Immature natural killer cell (primary cell): ENCODE measurements around the gene GRID1. TPM values are rescaled to one million over a fixed set of nuclear protein-coding genes. Genes with fewer than 3 reads are reported as not detected.

Experiments
- DNase-seq, 3 donors: peaks; one replicate each; pipeline ENCODE4 v3.0.0; 2022; ENCODE audit warnings: mixed read lengths in 1 of 3
- H3K27ac Mint-ChIP-seq, 6 donors: one replicate each; pipeline ENCODE4 v1.8.0; 2020; ENCODE audit warnings: mixed read lengths in 6 of 6, mild to moderate bottlenecking in 5 of 6, inconsistent platforms in 4 of 6, moderate library complexity in 3 of 6
- H3K27me3 Mint-ChIP-seq, 3 donors: one replicate each; pipeline ENCODE4 v1.8.0; 2020 to 2021; ENCODE audit warnings: low read depth in 3 of 3, mild to moderate bottlenecking in 3 of 3, mixed read lengths in 3 of 3, moderate library complexity in 3 of 3, inconsistent platforms in 1 of 3
- H3K36me3 Mint-ChIP-seq, 3 donors: one replicate each; pipeline ENCODE4 v1.8.0; 2020; ENCODE audit warnings: mixed read lengths in 3 of 3, inconsistent platforms in 2 of 3, mild to moderate bottlenecking in 2 of 3
- H3K4me1 Mint-ChIP-seq, 2 donors: one replicate each; pipeline ENCODE4 v1.8.0; 2020; ENCODE audit warnings: inconsistent platforms in 2 of 2, mild to moderate bottlenecking in 2 of 2, mixed read lengths in 2 of 2, moderate library complexity in 1 of 2
- H3K4me3 Mint-ChIP-seq, 5 donors: one replicate each; pipeline ENCODE4 v1.8.0; 2020; ENCODE audit warnings: mild to moderate bottlenecking in 5 of 5, mixed read lengths in 5 of 5, inconsistent platforms in 3 of 5, moderate library complexity in 3 of 5
- H3K9me3 Mint-ChIP-seq, 6 donors: one replicate each; pipeline ENCODE4 v1.8.0; 2020; ENCODE audit warnings: mild to moderate bottlenecking in 6 of 6, mixed read lengths in 6 of 6, inconsistent platforms in 4 of 6, moderate library complexity in 3 of 6
- polyA plus RNA-seq, 3 donors: library from polyadenylated mRNA; unstranded; fragments of 300-500 nt; fragmentation: Illumina TruSeq; gene quantifications; one replicate each; pipeline ENCODE4 v1.2.3, GENCODE V29; 2021

GRID1 gene
- polyA plus RNA-seq, 3 donors from 2014 or later: not detected

DNA sequence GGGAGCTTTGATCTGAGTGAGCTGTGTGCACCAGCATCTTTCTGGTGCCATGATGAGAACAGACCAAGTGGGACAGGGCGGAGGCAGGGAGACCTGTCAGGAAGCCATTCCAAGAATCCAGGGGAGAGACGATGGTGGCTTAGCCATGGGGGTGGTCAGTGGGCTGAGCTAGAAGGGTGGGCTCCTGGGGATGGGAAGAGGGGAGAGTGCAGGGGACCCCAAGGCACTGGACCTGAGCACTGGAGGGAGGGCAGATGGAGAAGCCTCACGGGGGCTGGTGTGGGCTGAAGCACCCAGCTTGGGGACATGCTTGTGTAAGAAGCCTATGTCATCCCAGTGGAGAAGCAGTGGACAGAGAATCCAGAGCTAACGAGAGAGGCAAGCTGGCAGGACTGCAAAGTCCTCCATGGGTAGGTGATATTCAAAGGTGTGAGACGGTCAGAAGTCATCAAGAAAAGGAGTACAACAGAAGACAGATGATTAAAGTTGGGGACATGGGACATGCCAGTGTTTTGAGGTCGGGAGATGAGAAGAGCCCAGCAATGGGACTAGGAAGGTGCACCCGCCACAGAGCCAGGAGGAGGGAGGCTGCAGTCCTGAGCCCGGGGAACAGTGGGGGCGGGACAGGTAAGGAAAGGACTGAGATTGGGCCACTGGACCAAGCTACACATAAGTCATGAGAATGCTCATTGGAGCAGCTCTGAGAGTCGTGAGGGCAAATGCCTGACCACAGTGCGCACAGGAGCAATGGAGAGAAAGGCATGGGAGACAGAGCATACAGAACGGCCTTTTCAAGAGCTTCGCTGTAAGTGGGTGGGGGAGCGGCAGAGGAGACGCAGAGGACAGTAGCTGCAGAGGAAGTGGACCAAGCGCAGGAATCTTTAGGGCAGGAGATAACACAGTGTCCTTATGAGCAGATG lies 72.0 kb downstream of the GRID1 start:
- H3K4me1 Mint-ChIP-seq: no peaks in the 10 kb centered on the region
- peaks cover 2 to 9% (median 5%) of the 10 kb centered on the region in 3 donors for H3K27me3 Mint-ChIP-seq
- H3K9me3 Mint-ChIP-seq: no peaks in the 10 kb centered on the region
- H3K4me3 Mint-ChIP-seq: no peak overlapping the region
- H3K27ac Mint-ChIP-seq: no peak overlapping the region
- H3K36me3 Mint-ChIP-seq: no peaks in the 10 kb centered on the region
- no peak for DNase-seq

DNA sequence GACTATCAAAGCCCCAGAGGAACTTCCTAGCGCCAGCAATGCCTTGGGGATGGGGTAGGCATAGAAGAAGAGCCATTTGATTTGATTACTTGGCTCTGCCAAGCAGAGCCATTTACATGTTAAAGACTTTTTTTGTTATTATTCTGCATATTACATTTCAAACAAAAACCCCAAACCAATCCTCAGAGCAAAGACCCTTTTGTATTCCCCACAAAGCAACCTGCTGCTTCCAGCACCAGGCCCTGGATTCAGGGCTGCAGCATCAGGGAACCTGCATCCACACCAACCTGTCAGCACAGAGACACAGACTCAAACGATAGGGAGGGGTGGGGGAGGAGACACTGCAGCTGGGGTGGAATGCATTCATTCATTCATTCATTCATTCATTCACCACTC lies 73.2 kb downstream of the GRID1 start:
- Mint-ChIP-seq H3K9me3 (no peaks in the 10 kb centered on the region), H3K4me3 (no peak overlapping the region), H3K36me3 (no peaks in the 10 kb centered on the region), H3K4me1 (no peaks in the 10 kb centered on the region), H3K27ac (no peak overlapping the region), H3K27me3 (peaks cover 2 to 5% (median 5%) of the 10 kb centered on the region in 3 donors)
- DNase-seq: no peak

DNA sequence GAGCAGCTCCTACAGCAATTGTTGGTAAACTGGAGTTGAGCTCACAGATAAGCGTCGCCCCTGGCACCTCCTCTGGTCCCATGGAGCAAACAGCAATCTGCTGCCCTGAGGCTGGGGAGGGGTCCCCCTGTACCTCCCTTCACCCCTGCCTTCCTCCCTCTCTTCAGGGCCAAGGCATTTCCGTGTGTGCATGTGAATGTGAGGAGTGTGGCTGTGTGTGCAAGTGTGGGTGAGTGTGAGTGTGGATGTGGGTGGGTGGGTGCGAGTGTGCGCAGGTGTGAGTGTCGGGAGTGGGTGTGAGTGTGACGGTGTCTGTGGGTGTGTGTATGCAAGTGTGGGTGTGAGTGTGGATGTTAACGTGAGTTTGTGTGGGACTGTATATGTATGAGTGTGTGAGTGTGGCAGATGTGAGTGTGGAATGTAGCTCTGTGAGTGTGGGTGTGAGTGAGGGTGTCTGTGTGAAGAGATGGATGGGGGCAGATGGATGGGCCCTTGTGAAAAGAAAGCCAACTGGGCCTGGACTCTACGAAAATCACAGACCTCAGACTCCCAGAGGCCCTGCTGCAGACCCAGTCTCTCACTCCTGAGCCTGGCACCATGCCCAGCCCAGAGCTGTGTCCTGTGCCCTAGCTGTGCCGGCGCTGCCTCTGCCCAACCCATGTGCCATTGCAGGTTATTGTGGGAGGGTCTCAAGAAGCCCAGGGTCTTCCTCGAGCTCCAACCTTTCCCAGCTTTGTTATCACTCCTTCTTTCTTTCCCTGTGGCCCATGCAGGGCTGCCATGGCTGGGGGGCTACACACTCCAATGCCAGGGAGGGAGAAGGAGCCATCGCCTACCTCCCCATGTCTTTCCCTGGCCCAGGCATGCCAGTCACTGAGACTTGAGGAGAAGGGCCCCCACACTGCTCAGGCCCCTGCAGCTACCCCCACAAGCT lies 73.9 kb downstream of the GRID1 start:
- Mint-ChIP-seq H3K27ac (no peak overlapping the region), H3K9me3 (no peaks in the 10 kb centered on the region)

DNA sequence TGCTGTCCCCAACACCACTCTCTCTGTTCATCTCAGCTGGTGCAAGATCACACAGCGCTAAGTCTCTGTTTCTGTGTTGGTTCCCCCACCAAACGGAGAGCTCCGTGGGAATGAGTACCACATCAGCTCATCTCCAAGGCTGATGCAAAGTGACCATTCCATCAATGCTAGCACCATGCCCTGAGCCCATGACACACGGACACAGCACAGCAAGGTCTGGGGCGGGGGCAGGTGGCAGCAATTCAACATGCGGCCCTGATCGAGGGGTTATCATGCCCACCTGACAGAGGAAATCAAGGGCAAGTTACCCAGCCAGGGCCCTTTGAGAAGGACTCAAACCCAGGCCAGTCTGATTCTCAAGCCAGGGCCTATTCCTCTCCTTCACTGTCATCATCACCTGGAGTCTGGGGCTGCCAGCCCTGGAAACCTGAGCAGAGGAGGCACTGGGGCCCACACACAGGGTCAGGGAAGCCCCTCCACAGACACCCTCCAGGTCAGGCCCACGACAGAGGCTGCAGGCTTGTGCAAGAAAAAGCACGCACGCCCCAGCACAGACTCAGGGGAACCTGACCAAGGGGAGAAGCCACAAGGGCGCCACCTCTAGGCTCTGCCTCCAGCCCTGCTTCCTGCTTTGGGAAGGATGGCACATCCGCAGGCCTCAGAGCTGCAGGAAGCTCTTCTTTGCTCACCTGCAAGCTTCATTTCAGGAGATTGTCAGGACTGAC lies 74.8 kb downstream of the GRID1 start:
- H3K4me3 Mint-ChIP-seq: no peak overlapping the region
- no peak for DNase-seq
- H3K9me3 Mint-ChIP-seq: no peaks in the 10 kb centered on the region
- no peak overlapping the region for H3K27ac Mint-ChIP-seq
- H3K4me1 Mint-ChIP-seq: no peaks in the 10 kb centered on the region
- H3K27me3 Mint-ChIP-seq: peaks cover 2 to 5% (median 5%) of the 10 kb centered on the region in 3 donors
- no peaks in the 10 kb centered on the region for H3K36me3 Mint-ChIP-seq

More for the DNA sequence above, 73.9 kb downstream of the GRID1 start:
- Mint-ChIP-seq H3K27me3 (peaks cover 2 to 5% (median 5%) of the 10 kb centered on the region in 3 donors), H3K4me3 (no peak overlapping the region), H3K36me3 (no peaks in the 10 kb centered on the region), H3K4me1 (no peaks in the 10 kb centered on the region)
- DNase-seq: no peak

DNA sequence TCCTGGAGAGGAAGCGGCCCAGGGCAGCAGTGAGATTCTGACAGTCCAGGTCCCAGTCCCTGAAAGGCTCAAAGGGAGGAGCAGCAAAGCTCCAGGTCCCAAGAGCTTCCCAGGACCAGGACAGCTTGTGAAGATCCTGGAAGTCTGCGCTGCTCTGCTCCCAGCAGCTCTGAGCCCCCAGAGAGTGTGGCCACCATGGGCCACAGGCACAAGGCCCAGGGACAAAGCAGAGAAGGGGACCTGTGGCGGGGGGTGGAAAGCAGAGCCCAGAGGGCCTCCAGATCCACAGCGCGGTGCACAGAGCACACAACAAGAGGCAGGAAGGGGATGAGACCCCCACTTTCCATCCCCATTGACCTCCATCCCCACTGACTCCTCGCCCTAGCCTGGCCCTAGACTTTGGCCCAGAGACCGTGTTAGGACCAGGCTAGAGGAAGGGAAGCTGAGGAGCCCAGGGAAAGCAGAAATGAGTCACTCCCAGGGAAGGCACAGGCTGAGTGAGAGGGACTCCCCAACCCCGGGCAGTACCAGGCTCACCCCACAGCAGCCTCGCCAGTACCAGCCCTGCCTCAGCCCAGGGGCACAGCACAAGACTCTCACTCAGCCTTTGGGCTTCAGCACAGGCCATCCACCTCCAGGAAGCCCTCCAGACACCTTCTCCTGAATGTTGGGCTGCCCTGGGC lies 75.5 kb downstream of the GRID1 start:
- no peaks in the 10 kb centered on the region for H3K9me3 Mint-ChIP-seq
- DNase-seq: no peak
- no peak overlapping the region for H3K27ac Mint-ChIP-seq
- no peak overlapping the region for H3K4me3 Mint-ChIP-seq
- H3K36me3 Mint-ChIP-seq: no peaks in the 10 kb centered on the region
- peaks cover 2 to 5% (median 5%) of the 10 kb centered on the region in 3 donors for H3K27me3 Mint-ChIP-seq
- H3K4me1 Mint-ChIP-seq: no peaks in the 10 kb centered on the region

DNA sequence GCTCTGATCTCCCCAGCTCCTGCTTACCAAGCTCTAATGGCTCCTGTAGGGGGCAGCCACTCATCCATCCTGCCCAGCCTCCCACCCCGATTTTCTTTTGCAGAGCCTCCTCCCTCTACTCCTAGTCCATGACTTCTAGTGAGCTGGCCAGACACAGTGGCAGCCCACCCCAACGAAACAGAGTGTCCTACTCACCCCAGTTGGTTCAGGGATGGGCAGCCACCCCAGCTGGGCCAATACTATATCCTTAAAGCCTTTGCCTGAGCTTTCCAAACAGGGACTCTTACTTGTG lies 77.1 kb downstream of the GRID1 start:
- no peaks in the 10 kb centered on the region for H3K9me3 Mint-ChIP-seq
- DNase-seq: no peak

DNA sequence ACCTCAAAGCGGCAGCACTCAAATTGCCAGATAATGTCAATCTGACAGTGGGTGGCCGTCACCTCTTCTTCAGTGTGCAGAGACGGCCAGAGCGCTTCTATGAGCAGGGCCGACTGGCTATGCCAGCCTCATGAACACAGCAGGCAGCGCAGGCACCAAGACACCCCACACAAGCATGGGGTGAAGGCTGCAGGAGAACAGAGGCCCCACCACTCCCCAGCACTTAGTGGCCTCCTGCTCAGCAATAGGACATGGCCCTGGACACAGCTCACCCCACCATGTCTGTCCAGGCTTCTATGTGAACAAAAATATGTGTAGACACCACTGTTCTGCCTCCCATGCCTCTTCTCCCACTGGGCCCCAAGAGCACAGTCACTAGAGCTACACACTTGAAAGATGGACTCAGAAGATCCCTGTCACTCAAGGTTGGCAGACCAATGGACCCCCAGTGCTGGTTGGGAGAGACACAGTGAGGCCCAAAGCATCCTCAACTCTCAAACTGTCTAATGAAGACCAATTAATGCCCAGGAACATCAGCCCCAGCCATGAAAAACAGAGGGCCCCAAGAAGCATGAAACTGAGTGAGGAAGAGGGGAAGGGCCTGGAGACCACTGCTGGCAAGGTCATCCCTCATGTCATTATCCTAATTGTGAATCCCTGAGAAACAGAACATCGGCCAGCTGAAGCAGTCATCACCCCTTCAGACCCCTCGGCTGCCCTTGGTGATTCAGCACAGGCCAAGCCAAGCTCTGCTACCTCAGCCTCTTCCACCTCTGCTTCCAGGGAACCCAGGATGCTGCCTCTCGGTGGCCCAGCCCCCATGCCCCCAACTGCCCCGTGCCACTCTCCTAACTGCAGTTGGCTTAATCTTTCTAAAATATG lies 77.7 kb downstream of the GRID1 start:
- Mint-ChIP-seq H3K4me3 (no peak overlapping the region), H3K36me3 (no peaks in the 10 kb centered on the region), H3K4me1 (no peaks in the 10 kb centered on the region), H3K27ac (no peak overlapping the region), H3K27me3 (peaks cover 1 to 3% (median 2%) of the 10 kb centered on the region in 3 donors), H3K9me3 (no peaks in the 10 kb centered on the region)
- DNase-seq: no peak

More for the DNA sequence above, 77.1 kb downstream of the GRID1 start:
- Mint-ChIP-seq H3K4me1 (no peaks in the 10 kb centered on the region), H3K4me3 (no peak overlapping the region), H3K27me3 (peaks cover 2 to 5% (median 3%) of the 10 kb centered on the region in 3 donors), H3K36me3 (no peaks in the 10 kb centered on the region), H3K27ac (no peak overlapping the region)

DNA sequence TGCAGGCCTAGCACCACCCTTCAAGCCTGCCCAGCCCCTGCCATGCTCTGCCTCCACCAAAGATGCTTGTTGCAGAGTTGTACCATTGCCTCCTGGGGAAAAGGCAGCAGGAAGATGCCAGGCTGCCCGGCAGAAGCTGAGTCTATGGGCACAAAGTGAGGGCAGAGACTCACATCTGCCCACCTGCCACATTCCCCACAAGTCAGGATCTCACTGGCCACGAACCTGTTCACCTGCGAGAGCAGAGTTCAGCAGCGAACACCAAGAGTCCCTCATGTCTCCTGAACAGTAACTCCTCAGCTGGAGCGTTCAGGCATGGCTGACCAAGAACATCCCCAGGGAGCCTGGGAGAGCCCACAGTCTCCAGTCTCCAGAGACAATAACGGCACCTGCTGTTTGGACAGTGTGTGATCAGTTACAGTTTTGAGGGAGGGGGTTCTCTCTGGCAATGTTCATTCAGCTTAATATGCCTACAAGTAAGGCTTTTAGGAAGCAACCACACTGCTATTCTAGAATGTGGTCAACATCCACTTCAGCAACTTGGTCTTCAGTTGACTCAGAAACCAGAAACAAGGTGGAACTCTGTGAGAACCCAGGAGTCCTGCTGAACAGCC lies 78.5 kb downstream of the GRID1 start:
- H3K27me3 Mint-ChIP-seq: peaks cover 0 to 3% (median 2%) of the 10 kb centered on the region in 3 donors
- no peak for DNase-seq
- H3K27ac Mint-ChIP-seq: no peak overlapping the region
- H3K36me3 Mint-ChIP-seq: no peaks in the 10 kb centered on the region
- H3K4me1 Mint-ChIP-seq: no peaks in the 10 kb centered on the region
- H3K9me3 Mint-ChIP-seq: no peaks in the 10 kb centered on the region
- no peak overlapping the region for H3K4me3 Mint-ChIP-seq

DNA sequence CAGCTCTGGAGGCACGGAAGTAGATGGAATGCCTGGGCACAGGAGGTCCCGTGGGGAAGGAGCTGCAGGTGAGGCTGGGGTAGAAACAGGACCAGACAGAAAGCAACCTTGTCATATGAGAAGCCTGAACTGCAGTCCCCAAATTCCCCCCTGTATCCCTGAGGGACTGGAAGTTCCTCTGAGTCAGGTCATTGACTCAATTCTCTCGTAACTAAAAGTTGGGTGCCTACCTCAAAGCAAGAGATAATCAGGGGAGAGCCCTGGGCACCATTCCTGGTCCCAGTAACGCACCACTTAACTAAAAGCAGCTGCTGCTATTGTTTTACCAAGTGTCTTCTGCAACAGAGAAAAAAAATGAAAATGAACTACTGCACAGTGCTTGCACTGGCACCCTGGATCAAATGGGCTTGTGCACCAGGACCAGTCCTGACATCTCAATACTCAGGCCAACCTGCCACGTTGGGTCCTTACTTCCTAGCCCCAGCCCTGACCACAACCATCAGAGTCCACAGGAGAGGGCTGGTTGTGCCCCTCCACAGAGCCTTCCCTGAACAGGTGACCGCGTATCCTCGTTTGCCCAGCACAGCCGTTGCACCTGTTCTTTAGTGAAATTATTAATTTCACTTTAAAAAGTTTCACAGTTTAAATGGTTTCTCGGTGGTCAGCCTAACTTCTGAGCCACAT lies 79.3 kb downstream of the GRID1 start:
- no peak overlapping the region for H3K4me3 Mint-ChIP-seq
- no peaks in the 10 kb centered on the region for H3K9me3 Mint-ChIP-seq
- H3K4me1 Mint-ChIP-seq: no peaks in the 10 kb centered on the region
- DNase-seq: no peak
- H3K36me3 Mint-ChIP-seq: no peaks in the 10 kb centered on the region
- H3K27ac Mint-ChIP-seq: no peak overlapping the region
- peaks cover 0 to 3% (median 0%) of the 10 kb centered on the region in 3 donors for H3K27me3 Mint-ChIP-seq

DNA sequence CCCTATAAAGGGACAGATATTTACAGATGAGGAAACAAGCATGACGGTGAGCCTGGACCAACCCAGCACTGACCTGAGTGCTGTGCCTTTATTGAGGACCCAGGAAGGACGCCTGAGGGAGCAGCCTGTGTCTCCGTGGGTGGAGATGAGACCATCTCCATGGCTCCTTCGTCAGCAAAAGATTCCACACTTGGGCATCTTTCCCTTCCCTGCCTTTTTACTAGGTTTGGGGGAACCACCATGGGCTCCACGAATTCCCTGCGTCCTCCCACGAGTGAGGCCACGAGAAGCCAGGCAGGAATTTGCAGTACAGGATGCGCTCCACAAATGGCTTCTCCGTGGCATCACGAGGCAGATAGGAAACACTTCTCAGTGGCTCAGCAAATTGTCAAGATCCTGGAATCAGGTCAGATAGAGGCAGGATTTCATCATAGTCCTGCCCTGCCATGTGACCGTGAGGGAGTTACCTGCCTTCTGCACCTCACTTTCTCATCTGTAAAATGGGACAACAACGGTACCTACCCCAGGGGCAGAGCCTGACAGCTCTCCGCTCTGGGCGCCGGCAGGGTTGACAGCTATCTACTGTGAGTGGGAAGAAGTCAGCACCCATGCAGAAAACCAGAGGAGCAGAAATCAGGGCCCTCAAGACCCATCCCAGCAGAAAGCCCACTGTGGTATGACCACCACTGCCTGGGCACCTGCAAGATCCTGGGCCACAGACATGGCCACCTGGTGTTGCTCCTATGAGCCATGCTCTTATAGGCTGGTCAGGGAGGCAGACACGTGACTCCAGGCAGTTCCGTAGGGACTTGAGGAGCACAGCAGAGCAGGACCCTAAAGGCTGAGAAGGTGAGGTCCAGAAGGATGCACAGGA lies 80.1 kb downstream of the GRID1 start:
- no peak for DNase-seq
- Mint-ChIP-seq H3K4me3 (no peak overlapping the region), H3K4me1 (no peaks in the 10 kb centered on the region), H3K27me3 (peaks cover 0 to 2% (median 0%) of the 10 kb centered on the region in 3 donors), H3K36me3 (no peaks in the 10 kb centered on the region), H3K27ac (no peak overlapping the region), H3K9me3 (no peaks in the 10 kb centered on the region)

DNA sequence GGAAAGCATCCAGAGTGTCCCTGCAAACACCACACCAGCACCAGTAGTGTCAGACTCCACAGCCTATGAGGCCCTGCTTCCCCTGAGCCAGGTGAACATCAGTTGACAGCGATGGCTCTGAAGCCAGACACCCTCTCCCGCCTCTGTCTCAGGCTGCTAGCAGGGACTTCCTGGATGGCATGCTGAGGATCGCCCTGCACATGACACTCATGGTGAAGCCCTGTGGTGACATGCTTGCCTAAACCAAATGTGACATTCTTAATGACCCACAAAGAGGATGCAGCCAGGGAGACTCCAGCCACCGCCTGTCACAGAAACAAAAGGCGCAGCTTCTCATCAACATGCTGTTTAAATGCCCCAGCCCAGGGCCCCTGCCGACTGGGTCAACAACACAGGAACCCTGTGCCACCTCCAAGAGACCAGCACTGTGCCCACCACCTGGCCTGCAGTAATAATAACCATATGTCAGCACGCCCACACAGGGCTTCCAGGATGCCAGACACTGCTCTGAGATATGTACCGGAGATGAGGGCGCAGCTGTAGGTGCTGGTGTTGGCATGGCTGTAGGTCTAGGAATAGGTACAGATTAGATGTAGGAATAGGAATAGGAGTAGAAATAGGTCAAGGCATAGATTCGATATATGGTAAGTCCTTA lies 81.3 kb downstream of the GRID1 start:
- Mint-ChIP-seq H3K9me3 (no peaks in the 10 kb centered on the region), H3K27ac (no peak overlapping the region), H3K36me3 (no peaks in the 10 kb centered on the region), H3K4me3 (no peak overlapping the region), H3K4me1 (no peaks in the 10 kb centered on the region), H3K27me3 (peaks cover 0 to 2% (median 0%) of the 10 kb centered on the region in 3 donors)
- no peak for DNase-seq
